T-helper 1 cell treated with Interleukin-12 subunit alpha and Interleukin-12 subunit beta and Interleukin-4 antibody, amounts not matched to agents 30 ng/mL and 1 ng/mL, for 36 hours (primary cell): ENCODE results near the gene ACSL3. TPM values are rescaled to one million over a fixed set of nuclear protein-coding genes. Genes with fewer than 3 reads are reported as not detected.

Experiments used
- intact Hi-C: fragments of 100-400 bp; cut with micrococcal nuclease; formaldehyde crosslinking; loops from one replicate; pipeline ENCODE4 v1.15.1; 2024
- total RNA-seq: library from RNA; stranded (reverse); gene quantifications from 2 replicates; pipeline ENCODE4 v1.2.3, GENCODE V29; 2022

The ACSL3 gene
- total RNA-seq, 1 donor from 2014 or later: 54.6 TPM

DNA sequence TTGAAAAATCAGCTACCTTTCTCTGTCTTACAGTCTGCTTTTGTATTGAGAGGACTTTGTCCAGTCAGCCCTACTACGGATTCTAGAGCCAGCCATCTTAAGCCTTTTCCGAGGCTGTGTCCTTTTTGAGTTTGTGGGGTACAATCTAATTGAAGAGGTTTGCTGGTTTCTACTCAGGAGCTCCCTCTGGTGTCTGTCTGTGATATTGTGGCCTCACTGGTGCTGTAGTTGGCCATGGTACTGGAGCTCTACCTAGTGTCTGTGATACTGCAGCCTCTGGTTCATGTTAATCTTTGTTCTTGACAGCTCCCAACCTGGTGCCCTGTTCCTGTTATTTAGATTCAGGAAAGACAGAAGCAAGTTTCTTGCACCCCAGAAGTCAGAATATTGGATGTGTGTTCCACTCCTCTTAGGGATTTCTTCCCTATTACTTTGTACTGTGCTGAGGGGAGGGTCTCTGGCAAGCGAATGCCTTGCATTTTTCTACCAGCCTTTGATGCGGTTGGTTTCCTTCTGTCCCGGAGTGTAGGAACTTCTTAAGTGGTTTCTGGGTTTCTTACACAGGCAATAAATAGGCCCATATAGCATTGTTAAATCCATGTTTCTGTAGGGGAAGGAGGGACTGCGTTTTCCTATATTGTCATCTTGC lies 78.5 kb downstream of the ACSL3 start:
- intact Hi-C loops: loop anchor here (1.0 to 10.0 kb wide), 7 partner anchors 24 to 885 kb away; partner anchors contain the start of gene ACSL3

DNA sequence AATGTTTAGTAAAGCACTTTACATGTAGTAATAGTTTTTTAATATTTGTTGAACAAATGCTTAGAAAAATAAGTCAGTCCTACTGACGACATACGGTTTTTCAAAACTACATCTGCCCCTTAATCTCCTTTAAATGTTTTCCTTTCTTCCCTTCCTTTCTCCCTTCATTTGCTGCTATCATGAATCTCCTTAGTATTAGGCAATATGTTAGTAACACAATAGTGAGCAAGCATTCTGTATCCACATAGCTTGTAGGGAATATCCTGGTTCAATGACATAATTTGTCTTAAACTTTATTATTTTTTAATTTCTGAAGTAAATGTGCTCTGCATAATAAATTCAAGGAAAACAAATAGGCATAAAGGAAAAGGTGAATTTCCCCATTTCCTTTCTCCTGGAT lies 79.1 kb downstream of the ACSL3 start:
- intact Hi-C loops: loop anchor here (1.0 to 10.0 kb wide), 7 partner anchors 25 to 885 kb away; partner anchors contain the start of gene ACSL3

DNA sequence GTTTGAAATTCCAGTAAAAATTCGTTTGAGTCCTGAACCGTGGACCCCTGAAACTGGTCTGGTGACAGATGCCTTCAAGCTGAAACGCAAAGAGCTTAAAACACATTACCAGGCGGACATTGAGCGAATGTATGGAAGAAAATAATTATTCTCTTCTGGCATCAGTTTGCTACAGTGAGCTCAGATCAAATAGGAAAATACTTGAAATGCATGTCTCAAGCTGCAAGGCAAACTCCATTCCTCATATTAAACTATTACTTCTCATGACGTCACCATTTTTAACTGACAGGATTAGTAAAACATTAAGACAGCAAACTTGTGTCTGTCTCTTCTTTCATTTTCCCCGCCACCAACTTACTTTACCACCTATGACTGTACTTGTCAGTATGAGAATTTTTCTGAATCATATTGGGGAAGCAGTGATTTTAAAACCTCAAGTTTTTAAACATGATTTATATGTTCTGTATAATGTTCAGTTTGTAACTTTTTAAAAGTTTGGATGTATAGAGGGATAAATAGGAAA lies 80.7 kb downstream of the ACSL3 start:
- intact Hi-C loops: no loop called here

DNA sequence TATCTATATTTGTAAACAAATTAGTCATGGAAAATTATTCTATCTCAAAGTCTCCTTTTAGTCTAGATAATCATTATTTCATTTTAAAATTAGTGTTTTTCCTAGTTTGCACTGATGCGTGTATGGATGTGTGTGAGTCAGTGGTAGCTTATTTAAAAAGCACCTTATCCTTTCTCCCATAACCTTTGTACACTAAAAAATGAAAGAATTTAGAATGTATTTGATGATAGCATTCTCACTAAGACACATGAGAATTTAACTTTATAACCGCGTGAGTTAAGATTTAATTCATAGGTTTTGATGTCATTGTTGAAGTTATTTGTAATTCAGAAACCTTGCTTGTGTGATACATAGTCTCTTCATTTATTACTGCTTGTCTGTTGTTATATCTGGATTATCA lies 81.7 kb downstream of the ACSL3 start:
- intact Hi-C loops: no loop called here

DNA sequence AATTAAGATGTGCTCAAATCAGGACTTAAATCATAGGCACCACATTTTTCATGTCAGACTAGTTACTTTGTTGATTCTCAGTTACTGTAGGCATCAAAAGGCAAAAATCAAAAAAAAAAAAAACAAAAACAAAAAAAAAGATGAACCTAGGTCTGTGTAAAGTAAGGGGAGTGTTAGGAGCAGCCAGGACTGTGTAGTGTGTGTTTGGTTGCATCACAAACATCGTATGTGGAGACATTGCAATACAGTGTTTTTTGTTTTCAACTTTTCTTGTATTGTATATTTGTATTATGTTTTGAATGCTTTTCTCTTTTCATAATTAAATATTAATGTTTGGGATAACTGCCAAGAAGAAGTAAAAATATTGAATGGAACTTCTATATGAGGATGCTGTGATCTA lies 82.1 kb downstream of the ACSL3 start:
- intact Hi-C loops: no loop called here

DNA sequence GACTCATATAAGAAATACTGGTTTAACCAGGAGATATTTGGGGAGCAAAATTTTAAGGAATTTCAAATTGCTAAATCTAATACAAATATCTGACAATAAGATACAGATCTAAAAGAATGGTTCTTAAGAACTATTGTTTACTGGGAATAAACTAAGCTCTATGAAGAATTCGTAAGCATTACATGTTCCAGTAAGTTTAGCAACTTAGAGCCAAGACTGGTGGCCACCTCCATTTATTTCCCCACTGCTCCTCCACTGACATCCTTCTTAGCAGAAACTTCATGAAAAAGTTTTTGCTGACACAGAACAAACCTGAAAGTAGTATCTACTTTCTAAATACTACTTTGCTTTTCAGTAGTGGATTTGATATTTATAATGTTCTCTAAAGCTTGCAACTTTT lies 83.0 kb downstream of the ACSL3 start:
- intact Hi-C loops: no loop called here

DNA sequence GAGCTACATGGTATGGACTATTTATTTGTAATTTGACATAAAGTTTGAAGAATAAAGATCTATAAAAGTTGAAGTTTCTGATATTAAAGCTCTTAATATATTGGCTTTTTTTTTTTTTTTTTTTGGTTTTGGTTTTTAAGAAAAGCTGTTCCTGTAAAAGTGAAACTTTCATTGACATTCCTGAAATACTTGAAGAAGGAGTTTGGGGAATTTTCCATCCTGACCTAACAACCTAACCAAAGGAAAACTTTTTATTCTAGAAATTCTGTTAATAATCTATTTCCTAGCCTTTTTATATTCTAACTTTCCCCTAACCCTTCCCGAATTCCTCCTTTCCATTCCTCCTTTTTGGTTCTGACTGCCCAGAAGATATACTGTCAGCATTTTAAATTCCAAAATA lies 83.7 kb downstream of the ACSL3 start:
- intact Hi-C loops: no loop called here

DNA sequence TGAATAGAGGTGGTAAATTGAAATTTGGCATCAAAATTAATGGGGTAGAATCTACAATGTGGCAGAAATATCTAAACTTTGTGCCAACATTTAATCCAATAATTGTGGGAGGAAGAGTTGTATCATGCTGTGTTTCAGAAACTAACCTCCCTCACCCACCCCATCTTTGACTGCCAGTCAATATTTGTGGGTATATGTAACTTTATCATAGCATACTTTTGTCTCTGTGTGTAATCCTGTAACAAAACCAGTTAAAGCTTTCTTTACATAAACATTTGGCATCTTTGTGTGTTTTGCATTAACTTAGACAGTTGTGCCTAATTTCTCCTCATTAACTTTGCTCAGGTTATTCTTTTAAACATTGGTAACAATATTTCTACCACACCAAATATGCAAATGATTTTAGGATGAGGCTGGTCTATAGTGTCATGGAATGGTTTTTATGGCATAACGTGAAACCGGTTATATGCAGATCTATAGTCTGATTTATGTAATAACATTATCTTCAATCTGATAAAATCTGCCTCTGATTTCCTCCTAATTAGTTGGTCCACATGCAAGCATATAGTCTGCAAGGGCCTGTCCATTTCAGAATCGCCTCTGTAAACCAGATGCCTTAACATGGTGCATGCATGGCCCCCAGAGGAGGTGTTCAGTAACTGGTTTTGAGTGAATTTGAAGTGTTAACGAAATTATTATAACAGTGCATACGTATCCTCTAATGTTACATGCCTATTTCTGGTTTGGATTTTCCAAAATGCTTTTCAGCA lies 84.3 kb downstream of the ACSL3 start:
- intact Hi-C loops: no loop called here

DNA sequence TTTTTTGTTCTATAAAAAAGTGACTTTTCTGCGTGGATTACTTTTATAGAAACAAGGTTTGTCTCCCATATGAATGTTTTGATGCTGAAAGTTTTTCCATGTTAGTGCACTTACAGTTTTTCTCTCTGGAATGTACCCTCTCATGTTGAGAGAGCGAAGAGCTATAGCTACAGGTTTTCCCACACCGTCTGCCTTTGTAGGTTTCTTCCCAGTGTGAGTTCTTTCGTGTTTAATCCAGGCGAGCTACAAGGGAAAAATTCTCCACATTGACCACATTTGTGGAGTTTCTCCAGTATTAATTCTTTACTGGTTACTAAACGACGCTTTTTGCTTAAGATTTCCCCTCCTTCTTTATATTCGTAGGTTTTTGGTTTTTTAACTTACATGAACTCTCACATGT lies 85.1 kb downstream of the ACSL3 start:
- intact Hi-C loops: no loop called here

DNA sequence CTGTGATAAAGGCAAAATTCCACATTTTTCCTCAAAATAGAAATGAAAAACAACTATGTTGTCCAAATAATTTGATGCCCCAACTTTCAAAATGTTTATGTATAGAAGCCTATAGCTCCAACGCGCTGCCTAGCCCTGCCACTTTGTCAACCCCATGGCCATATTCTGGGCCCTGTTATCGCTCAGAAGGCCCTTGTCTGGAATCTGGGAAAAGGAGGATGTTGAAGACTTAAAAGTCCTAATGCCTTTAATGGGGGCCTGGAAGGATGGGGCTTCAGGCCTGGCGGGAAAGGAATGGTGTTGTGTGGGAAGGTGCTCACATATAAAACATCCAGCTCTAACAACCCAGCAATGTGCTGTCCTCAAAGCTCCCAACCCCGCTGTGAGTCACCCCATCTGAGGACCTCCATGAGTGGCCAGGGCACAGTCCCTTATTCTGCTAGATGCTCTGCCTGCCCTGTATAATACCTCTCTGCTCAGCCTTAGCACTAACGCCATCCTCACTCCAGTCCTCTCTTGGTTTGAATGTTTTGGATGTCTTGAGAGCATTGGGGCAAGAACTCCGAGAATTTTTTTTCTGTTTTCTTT lies 86.0 kb downstream of the ACSL3 start:
- intact Hi-C loops: no loop called here

DNA sequence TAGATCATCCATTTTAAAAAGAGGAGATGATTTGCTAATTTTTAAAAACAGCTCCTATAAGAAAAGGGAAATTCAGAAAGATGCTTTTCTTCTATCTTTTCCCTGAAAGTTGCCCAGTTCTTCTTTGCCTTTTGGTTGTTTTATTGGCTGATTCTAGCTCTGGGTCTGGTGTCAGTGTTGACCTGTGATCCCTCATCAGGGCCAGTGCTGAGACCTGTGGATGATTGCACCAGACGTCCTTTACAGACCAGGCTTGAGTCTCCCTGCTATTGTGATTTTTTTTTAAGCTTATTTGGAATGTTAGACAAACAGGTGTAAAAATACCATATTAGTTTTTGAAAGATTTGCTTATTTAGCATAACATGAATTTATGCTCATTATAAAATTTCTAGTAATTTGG lies 88.2 kb downstream of the ACSL3 start:
- intact Hi-C loops: no loop called here

DNA sequence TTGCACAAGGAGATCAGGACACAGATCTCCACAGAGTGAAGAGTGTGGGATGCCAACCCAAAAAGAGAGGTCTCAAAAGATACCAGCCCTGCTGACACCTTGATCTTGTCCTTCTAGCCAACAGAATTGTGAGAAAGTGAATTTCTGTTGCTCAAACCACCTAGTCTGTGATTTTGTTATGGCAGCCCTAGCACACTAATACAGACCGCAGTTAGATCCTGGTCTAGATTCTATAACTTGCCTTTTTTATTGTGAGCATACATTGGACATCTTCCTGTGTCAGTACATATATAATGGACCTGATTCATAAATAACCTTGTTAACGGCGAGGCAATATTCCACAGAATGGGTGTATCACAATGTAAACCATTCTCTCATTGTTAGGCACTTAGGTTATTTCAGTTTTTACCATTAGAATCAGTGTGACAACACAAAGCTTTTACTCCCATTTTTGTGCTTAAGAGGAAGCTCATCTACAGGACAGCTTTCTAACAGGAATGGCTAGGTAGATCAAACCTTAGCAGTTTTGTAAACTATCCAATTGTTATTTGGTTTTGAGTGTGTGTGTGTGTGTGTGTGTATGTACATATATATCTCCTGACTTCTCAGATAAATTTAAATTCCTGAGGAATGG lies 89.0 kb downstream of the ACSL3 start:
- intact Hi-C loops: no loop called here

DNA sequence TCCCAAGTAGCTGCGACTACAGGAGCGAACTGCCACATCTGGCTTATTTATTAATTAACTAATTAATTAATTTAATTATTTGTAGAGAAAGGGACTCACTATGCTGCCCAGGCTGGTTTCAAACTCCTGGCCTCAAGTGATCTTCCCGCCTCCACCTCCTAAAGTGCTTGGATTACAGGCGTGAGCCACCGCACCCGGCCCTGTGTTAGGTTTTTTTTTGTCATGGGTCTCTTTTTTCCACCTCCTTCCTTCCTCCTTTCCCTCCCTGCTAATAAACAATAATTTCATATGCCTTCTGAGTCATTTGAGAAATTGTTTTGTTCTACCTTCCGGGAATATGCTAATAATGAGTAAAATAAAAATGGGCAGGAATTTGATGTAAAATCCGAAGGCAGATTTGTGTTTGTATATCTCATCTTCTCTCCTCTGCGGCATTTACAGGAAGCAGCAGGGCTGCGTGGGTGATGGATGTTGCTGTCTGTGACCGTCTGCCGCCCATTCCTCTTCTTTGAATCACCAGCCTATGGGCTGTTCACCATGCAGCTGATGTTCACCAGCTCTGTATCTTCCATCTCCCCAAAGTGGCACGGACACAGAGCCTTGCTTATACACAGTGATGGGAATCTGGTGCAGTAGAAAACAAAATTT lies 89.9 kb downstream of the ACSL3 start:
- intact Hi-C loops: no loop called here

DNA sequence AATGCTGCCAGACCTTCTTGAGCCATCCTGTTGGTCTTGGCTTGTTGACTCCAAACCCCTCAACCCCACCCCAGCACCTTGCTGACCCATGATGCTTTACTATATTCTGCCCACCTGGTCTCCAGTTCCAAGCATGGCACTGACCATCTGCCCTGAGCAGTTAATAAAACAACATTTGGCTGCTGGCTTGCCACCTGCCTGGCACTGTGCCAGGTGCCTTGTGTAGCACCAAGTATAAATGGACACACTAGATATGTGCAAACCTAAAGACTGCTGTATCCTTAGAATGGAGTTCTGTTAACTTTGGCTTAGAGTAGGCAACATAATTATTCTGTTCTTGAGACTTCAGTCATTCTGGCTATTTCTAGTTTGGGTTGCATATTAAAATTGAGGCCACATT lies 91.4 kb downstream of the ACSL3 start:
- intact Hi-C loops: no loop called here

DNA sequence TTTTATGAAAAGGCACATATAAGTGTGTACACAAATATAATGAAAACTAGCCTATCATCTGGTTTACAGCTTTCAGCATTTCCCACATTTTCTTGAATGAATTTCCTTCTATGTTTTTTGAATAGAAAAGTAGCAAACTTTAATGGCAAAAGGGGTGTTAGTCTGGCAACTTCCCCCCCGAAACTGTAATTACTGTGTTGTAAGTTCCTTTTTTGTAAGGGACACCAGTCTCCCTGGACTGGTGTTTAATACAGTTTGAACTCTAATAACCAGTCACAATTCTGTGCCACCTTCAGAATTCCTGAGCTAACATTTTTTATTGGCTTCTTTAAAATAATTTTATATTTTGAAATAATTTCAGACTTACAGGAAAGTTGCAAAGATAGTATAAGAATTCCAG lies 94.2 kb downstream of the ACSL3 start:
- intact Hi-C loops: no loop called here

DNA sequence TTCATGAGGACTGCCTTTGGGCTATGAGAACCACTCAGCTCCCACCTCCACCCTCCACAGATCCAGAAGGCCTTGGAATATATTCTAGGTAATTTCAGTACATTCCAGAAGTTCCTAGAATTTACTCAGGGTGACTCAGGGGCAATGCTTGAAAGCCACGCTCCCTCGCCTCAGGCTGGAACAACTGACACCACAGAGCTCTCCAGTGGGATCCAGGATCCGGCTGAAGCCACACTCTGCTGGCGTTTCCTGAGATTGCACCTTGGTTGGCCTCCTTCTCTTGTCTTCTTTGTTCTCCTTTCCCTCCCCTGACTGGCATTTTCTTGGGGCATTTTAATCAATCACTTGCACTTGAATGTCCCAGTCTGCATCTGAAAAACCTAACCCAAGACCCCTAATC lies 98.5 kb downstream of the ACSL3 start:
- intact Hi-C loops: no loop called here

DNA sequence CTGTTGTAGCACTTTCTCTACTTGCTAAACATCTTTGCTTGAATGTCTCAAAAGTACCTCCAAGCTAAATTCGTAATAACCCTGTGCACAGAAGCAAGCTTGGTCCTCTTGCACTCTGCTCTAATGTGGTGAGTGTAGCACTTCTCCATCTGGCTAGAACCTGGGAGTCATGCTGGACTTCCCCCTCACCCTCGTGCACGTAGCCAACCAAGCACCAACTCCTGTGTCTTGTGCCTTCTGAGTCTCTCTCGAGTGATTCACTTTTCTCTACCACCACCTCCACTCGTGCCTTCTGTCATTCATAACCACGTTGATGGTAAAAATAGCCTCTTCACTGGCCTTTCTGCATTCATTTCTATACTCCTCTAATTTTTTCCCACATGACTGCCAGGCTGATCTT lies 99.3 kb downstream of the ACSL3 start:
- intact Hi-C loops: no loop called here

DNA sequence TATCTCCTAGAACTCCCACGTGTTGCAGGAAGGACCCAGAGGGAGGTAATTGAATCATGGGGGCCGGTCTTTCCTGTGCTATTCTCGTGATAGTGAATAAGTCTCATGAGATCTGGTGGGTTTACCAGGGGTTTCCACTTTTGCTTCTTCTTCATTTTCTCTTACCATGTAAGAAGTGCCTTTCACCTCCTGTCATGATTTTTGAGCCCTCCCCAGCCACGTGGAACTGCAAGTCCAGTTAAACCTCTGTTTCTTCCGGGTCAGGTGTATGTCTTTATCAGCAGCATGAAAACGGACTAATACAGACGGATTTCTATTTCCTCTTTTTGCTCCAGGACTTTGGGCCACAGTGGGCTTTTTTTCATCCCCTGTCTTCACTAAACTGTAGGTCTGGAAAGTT lies 102.8 kb downstream of the ACSL3 start:
- intact Hi-C loops: no loop called here

DNA sequence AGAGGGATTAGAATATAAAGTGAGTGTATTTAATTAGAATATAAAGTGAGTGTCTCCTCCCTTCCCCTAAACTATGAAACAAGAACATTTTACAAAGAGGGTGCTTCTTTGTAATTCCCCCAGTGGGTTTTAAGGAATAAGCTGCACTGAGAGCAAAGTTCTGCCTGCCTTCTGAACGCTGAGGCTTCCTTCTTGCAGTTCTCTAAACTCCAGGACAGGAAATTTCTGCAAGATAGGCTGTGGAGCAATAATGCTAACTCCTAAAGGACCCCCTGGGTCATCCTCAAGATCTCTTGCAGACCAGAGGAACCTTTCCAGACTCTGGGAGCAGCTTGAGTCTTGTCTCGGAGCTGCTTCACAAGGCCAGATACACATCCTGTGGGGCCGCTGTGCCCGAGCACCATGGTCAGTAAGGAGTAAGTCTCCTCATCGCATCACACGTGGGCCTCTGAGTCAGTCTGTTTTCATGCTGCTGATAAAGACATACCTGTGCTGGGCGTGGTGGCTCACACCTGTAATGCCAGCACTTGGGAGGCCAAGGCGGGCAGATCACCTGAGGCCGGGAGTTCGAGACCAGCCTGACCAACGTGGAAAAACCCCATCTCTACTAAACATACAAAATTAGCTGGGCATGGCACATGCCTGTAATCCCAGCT lies 103.7 kb downstream of the ACSL3 start:
- intact Hi-C loops: no loop called here

DNA sequence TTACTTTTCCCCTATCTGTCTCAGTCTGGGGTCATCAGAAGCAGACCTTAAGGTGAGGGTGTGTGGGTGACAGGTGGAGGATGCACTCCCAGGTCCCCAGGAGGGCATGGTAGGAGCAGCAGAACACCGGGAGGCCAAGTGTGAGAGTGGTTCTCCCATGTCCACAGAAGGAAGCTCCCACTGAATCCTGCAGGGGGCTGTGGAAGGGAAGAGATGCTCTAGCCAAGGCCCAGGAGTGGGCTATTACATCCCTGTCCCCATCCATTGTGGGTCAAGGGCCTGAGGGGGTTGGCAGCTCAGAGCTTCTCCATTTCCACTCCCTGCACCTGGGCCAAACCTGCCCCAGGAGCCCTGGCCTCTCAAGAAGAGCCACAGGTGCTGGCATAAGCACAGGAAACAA lies 104.7 kb downstream of the ACSL3 start:
- intact Hi-C loops: no loop called here
